HG03432 (cell line): Measurements from ENCODE around the gene MGAT2.
"Not testable (repeated sequence)": the region's sequence is repeated elsewhere in the genome, so short reads cannot be mapped to it uniquely, and the experiment has no call there.

Experiments
- ATAC-seq: cut with Tn5 transposase; IDR thresholded peaks from one replicate; pipeline ENCODE4 v1.9.1; 2021; ENCODE audit warnings: mild to moderate bottlenecking, moderate library complexity; ENCODE audit not compliant: unreplicated experiment

Gene MGAT2

DNA sequence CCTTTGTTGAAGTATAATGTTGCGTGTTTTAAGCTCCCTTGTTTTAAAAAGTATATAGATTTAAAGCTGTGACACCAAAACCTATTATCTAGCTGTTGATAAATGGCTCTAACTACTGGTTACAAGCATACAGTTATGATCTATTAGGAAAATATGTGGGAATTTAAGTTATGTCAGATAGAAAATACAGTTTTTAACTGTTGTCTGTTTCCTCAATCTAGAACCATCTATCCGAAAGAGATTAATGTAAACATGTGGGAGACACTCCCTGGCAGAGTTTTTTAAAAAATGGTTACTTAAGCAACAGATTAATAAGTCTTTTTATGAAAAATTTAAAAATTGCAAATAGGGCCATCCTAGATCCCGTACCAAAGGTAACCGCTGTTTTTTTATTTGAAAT is 8.3 kb upstream of the MGAT2 start:
- ATAC-seq: no peak

DNA sequence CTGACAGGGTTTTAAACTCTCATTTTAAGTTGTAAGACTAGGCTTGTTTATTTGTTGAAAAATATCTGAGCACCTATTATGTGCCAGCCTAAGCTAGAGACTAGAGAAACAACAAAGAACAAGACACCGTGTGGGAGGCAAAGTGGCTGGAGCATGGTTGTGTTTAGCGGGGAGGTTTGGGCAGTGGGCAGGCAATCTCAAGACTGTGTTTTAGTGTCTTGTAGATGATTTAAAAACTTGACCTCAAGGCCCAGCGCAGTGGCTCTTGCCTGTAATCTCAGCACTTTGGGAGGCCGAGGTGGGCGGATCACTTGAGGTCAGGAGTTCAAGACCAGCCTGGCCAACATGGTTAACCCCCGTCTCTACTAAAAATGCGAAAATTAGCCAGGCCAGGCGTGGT is 7.9 kb upstream of the MGAT2 start:
- no peak for ATAC-seq

DNA sequence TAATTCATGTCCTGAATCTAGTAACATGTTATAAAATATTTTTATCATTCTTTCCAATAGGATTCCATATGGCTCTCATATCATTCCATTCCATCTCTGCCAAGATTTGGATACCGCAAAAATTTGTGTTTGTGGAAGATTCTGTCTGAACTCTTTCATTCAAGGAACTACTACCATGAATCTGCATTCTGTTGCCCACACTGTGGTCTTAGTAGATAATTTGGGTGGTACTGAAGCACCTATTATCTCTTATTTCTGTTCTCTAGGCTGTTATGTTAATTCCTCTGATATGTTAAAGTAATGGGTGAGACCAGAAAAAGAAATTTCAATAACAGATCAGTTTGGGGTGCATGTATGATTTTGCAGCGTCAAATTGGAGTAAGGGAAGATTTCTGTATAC is 6.4 kb upstream of the MGAT2 start:
- ATAC-seq: no peak

DNA sequence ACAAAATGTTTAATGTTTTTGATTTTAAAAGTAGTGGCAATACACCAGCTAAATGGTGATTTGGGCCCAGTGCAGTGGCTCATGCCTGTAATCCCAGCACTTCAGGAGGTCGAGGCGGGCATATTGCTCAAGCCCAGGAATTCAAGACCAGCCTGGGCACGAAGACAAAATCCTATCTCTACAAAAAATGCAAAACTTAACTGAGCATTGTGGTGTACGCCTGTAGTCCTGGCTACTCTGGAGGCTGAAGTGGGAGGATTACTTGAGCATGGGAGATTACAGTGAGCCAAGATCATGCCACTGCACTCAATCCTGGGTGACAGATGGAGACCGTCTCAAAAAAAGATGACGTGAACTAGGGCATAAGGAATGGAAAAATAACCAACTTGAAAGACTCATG is 4.8 kb upstream of the MGAT2 start:
- ATAC-seq: no peak

DNA sequence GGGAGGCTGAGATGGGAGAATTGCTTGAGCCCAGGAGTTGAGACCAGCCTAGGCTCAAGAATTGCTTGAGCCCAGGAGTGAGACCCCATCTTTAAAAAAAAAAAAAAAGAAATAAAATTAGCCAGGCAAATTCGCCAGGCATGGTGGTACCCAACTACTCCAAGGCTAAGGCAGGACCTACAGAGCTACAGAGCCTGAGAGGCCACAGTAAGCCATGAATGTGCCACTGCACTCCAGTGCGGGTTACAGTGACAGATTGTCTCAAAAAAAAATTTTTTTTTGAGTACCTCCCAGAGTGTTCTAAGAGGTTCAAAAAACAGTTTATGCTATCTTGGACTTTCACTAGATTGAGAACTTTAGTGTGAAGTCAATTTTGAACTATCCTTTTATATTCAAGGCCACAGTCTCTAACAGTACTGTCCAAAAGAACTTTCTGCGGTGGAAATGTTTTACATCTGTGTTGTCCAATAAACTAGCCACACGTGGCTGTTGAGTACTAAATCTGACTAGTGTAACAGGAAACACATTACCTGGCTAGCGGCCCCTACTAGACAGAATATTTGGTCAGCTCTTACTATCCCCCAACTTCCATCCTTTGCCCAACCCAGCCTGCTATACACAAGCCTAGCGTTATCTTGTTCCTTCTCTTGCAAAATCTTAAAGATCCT is 2.6 kb upstream of the MGAT2 start:
- no peak for ATAC-seq

DNA sequence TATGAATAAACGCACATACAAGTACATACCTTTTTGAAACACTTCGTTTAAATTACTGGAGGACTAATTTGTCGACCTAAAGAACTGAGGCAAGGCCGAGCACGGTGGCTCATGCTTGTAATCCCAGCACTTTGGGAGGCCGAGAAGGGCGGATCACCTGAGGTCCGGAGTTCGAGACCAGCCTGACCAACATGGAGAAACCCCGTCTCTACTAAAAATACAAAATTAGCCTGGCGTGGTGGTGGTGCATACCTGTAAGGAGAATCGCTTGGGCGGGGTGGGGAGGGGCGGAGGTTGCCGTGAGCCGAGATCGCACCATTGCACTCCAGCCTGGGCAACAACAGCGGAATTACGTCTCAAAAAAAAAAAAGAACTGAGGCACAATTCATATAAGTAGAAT is 1.3 kb upstream of the MGAT2 start:
- ATAC-seq: not testable (repeated sequence)

DNA sequence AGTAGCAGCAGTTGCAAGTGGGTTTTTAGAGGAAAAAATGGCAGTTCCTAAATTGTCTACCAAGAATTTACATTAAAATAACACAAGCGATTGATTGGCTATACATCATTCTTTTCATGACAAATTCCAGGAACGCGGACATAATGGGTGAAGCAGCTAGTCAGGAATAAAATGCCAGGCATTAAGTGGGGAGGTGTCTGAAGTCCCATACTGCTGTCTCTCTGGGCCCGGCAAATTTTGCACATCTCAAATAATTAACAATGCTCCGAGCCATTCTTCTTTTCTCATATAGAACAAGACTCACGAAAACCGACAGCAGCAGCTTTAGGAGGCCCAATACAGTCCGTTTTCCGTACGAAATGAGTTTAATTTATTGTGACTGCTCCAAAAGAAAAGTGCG is 869 bp upstream of the MGAT2 start:
- no peak for ATAC-seq

DNA sequence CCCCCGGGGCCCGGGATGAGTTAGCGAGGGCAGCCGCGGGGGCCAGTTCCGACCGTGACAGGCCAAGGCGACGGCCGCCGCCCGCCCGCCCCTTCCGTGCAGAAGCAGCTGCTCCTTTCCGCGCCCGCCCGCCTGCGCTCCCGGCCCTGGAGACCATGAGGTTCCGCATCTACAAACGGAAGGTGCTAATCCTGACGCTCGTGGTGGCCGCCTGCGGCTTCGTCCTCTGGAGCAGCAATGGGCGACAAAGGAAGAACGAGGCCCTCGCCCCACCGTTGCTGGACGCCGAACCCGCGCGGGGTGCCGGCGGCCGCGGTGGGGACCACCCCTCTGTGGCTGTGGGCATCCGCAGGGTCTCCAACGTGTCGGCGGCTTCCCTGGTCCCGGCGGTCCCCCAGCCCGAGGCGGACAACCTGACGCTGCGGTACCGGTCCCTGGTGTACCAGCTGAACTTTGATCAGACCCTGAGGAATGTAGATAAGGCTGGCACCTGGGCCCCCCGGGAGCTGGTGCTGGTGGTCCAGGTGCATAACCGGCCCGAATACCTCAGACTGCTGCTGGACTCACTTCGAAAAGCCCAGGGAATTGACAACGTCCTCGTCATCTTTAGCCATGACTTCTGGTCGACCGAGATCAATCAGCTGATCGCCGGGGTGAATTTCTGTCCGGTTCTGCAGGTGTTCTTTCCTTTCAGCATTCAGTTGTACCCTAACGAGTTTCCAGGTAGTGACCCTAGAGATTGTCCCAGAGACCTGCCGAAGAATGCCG is 699 bp downstream of the MGAT2 start:
- ATAC-seq: peak; percentile 40

DNA sequence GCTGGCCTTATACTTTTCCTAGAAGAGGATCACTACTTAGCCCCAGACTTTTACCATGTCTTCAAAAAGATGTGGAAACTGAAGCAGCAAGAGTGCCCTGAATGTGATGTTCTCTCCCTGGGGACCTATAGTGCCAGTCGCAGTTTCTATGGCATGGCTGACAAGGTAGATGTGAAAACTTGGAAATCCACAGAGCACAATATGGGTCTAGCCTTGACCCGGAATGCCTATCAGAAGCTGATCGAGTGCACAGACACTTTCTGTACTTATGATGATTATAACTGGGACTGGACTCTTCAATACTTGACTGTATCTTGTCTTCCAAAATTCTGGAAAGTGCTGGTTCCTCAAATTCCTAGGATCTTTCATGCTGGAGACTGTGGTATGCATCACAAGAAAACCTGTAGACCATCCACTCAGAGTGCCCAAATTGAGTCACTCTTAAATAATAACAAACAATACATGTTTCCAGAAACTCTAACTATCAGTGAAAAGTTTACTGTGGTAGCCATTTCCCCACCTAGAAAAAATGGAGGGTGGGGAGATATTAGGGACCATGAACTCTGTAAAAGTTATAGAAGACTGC is 1.5 kb downstream of the MGAT2 start:
- no peak for ATAC-seq

DNA sequence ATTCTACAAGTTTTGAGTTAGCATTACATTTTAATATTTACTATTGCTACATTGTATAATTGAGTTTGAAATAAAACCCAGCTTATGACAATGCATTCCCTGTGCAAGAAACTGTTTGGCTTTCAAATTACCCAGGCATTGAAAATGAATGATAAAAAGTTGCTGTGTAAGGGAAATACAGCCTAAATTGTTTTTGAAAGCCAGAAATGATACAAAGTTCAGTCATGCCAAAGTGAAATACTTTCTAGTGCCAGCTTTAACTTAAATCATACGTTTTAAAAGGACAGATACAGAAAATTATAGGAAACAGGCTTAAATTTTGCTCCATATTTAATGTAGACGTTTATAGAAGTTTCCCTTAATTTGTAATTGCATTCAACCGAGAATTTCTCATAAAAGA is 2.8 kb downstream of the MGAT2 start:
- no peak for ATAC-seq

DNA sequence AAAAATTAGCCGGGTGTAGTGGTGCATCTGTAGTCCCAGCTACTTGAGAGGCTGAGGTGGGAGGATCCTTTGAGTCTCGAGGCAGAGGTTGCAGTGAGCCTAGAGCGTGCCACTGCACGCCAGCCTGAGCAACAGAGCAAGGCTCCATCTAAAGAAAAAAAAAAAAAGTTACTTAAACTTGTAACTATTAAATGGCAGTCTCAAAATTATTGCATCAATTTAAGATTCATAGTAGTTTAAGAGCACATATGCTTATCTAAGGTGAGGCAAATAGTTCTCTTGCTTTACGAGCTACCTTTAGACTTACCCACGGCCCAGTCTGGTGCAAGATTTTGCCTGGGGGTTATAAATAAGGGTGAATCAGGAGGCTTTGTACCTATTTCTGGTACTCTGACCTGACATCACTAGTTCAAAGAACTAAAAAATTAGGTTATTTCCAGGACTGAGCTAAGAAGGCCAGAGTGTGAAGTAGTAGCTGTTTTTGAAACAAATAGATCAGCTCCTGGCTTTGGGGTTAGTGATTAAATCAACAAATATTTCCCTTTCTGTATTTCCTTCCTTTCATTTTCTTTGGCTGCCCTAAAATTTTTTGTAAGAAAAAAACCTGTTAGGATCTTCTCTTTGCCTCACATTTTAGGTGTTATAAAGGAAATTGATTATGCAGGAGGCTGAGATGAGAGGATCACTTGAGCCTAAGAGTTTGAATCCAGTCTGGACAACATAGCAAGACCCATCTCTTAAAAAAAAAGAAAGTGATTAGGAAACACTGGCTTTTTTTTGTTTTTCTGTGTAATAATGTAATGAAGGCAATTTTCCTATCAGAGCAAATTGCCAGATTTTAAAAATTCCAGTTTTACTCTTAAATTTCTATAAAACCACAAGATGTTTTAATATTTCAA is 3.6 kb downstream of the MGAT2 start:
- ATAC-seq: no peak

DNA sequence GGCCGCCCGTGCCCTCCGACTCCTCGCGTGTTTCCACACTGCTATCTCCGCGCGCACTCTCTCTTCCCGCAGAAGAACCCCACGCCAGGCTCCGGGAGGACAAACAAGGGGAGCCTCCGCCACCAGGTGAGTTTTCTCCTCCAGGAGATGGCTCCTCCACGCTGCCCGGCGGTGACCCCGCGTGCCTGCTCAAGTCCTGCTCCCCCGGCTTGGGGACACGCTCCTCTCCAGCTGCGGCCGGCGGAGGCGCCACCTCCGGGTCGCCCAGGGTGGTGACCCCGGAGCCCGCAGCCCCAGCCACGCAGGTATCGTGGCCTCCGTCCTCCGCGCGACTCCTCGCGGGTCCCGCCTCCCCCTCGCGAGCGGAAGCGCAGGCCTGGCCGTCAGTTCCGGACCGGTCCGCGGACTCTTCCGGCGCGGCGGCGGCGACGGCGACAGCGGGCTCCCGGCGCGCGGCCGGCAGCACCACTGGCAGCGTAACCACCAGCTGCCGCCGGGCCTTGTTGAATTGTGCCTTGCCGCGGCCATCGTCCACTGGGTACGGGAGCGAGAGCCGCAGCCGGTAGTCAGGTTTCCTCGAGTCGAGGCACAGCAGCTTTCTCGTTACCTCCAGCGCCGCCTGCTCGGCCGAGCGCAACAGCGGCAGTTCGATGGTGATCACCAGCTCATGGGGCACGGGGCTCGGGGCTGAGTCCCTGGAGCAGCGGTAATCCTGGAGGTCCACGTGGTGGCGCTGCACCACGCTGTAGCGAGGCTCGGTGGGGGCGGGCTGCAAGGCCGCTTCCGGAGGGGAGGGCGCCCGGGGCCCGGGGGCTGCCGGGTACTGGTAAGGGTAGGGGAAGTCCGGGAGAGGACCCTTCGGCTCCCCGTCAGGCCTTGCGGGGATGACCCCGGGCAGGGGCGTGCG is 13.3 kb downstream of the MGAT2 start:
- peak; percentile 84 for ATAC-seq

DNA sequence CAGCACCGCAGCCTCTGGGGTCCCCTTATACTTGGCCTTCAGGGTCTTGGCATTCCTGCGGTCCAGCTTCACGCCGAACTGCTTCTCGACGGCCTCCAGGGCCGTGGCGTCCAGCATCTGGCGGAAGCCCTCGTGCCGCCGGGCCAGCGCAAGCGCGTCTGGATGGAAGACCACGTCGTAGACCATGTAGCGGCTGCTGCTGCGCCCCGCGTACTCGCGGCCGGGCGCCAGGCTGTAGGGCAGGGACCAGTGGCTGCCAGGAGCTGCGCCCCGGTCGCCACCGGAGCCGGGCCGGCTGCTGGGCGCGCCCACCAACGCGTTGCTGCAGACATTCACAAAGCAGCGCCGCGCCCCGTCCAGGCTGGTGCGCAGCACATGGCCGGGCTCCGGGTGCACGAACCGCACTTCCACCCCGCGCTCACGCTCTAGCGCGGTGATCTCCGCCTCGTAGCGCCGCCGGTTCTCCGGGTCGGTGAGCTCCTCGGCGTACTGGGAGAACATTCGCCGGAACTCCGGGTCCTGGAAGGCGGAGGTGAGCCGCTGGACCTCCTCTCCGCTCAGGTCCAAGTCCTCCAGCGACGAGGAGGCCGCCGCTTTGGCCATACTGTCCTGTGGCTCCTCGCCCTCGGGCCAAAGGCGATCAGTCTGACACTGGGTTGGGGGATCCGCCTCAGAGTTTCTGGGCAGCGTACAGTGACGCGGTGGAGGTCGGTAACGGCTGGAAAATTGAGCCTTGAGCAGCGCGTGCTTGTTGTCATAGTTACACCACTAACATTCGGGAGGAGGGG is 14.1 kb downstream of the MGAT2 start, which contains the start of gene DNAAF2:
Gene DNAAF2 (minus strand): TSS at position 698 of the 788 bp plus-strand sequence. CDS start 95 bp downstream, at position 603.
- peak; percentile 30 for ATAC-seq

DNA sequence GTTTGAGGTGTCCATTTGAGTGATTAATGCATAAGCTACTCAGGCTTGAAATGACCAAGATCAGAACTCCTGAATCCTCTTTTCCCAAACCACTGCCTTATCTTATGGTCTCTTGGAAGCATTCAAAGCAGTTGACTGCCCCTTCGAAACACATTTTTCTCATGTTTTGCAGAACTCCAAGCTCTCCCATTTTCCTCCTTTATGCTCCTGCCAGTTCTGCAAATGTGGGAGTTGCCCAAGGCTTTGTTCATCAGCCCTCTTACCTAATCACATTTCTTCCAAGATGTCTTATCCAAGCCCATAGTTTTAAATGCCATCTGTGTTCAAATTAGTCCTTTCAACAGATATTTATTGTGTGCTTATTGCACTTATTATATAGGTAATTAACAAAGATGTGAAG is 16.3 kb downstream of the MGAT2 start:
- ATAC-seq: no peak

DNA sequence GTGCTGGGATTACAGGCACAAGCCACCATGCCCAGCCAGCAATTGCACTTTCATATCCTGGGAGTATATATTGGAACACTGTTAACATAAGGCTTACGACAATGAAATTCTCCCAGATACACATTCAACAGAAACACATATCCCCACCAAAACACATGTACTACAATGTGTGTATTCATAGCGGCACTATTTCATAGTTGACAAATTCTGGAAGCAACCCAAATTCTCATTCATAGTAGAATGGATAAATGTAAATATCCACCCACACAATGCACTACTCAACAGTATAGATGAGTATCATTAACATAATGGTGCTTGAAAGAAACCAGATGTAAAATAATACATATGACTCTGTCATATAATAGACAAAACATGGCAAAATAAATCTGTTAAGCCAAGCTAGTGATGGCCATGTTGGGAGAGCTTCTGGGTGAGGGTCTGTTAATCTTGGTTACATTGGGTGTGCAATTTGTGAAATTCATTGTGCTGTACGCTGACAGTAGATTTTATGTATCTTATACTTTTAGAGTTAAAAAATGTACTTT is 17.0 kb downstream of the MGAT2 start:
- ATAC-seq: no peak

DNA sequence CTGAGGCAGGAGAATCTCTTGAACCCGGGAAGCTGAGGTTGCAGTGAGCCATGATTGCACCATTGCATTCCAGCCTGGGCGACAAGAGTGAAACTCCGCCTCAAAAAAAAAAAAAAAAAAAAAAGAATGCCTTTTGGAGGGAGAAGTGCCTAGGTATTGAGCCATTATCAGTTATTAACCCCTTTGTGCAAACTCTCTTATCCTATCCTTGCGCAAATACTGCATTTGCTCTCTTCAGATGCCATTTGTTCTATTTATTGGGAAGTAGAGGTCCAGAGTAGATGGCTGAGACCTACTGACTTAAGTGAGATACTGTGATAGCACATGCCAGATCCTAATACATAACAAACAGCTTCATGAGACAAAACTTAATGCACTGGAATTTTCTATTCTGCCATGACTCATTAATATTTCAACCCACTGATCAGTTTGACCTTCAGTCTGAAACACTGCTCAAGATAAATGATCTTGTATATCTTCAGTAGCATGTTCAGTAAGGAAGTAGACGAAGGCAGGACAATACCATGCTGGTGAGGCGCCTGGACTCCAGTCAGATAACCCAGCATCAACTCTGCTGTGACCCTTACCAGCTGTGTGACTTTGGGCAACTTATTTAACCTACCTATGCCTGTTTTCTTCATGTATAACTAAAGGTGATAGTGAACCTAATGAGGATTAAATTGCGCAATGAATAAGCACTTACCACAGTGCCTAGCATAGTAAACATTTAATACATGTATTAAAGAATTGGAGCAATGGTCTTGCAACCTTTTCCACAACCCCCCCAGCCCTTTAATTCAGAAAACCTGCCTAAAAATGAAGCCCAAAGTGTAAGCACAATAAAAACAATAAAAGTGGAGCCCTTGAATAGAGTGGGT is 20.2 kb downstream of the MGAT2 start:
- ATAC-seq: no peak

DNA sequence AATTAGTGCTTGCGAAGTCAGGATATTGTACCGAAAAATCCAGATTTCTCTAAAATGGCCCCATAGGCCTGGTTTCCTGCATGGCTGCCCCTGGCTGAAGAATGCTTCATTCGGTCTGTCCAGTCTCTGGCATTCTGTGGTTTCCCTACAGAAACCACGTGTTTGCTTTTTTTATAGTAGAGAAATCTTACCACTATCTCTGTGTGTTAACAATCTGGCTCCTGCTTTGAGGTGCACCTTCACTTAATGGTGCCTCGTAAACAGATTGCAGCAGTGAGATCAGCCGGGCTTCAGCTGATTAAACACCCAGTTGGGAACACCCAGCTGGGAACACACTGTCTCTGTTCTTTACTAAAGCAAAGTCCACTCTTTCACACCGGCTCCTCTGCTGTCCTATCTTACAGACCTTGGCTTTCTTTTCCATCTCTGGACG is 21.1 kb downstream of the MGAT2 start:
- ATAC-seq: peak; percentile 39

DNA sequence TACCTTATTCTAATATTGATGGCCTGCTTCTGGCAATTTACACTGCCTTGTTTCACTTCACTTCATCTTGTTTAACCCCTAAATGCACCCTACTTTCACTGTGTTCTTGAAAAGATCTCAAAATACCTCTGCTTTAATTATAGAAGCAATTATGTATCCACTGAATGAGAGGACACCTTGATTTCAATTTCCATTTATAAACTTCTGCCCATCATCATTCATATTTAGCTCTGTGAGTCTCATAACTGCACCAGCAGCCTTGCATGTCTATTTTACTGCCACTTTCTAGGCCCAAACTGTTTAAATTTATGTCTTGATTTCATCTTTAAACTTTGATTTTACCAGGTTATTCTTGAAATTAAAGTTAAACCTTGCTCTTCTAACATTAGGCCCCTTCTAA is 21.6 kb downstream of the MGAT2 start:
- peak; percentile 32 for ATAC-seq
